ENCODE measurements around the gene ATF6B.
A peak's percentile ranks its signal among the peaks of the same experiment; 100 is the strongest.

Gene ATF6B

DNA sequence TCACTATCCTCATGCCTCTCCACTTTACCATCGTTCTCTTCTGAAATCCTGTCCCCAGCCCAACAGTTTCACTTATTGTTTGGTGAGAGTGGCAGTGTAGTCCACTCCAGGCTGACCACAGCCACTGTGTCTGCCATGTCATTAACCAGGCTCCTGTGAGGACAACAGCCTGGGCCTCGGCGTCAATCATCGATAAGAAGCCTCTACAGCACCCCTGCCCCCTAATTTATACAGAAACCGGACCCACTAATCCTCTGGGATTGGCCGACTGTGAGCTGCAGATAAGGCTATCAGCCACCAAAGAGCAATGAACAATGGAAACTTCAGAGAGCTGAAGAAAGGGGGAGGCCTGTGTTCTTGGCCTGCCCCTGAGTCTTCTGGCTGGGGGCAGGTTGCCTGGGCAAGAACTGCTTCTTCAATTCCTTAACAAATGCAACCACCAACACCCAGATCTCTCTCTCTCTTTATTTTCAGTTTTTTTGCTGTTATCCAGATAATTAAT is 39.8 kb upstream of the ATF6B start:
- Histone ChIP-seq H4K12ac (ENCODE audit: low read depth, low read length) (no peak overlapping the region), H3K23ac (ENCODE audit: low read length) (no peak overlapping the region), H3K18ac (ENCODE audit: low read length) (no peak overlapping the region), H2BK12ac (ENCODE audit: low read length) (no peak overlapping the region), H2BK120ac (ENCODE audit: insufficient read depth, low read length, poor library complexity) (no peak overlapping the region), H3K79me1 (ENCODE audit: low read length) (no peaks in the 10 kb centered on the region), H3K9me3 (ENCODE audit: insufficient read depth, low read depth, low read length) (no peaks in the 10 kb centered on the region), H4K91ac (ENCODE audit: low read depth, low read length) (no peak overlapping the region), H2BK5ac (ENCODE audit: low read depth, low read length, poor library complexity) (no peak overlapping the region), H3K14ac (ENCODE audit: low read length) (no peak overlapping the region), H3K27me3 (ENCODE audit: insufficient read depth, low read length) (no peaks in the 10 kb centered on the region), H3K4me1 (ENCODE audit: control insufficient read depth in 1 of 2, insufficient read depth in 2 of 2, low read length in 2 of 2) (peaks cover 6 to 8% of the 10 kb centered on the region in 2 experiments), H3K79me2 (ENCODE audit: control insufficient read depth, insufficient read depth, low read length, poor library complexity) (no peaks in the 10 kb centered on the region), H2AFZ (ENCODE audit: insufficient read depth, low read length, poor library complexity) (no peak overlapping the region), H2AK5ac (ENCODE audit: low read length) (no peak overlapping the region), H3K4me2 (ENCODE audit: low read length) (no peak overlapping the region), H3K27ac (ENCODE audit: low read depth, low read length) (no peak overlapping the region), H3K9ac (ENCODE audit: low read length) (no peak overlapping the region), H3K36me3 (ENCODE audit: control insufficient read depth in 1 of 2, insufficient read depth in 2 of 2, low read length in 2 of 2) (peaks cover 61 to 67% of the 10 kb centered on the region in 2 experiments), H3K4ac (ENCODE audit: low read depth, low read length) (no peak overlapping the region), H4K8ac (ENCODE audit: low read depth, low read length) (no peak overlapping the region), H3K4me3 (ENCODE audit: low read depth, low read length) (no peak overlapping the region)
- no CpG with 5 or more reads among the region's 6 CpGs for WGBS (ENCODE audit: extremely low coverage, insufficient coverage, insufficient read length)
- DNase-seq: no peak

DNA sequence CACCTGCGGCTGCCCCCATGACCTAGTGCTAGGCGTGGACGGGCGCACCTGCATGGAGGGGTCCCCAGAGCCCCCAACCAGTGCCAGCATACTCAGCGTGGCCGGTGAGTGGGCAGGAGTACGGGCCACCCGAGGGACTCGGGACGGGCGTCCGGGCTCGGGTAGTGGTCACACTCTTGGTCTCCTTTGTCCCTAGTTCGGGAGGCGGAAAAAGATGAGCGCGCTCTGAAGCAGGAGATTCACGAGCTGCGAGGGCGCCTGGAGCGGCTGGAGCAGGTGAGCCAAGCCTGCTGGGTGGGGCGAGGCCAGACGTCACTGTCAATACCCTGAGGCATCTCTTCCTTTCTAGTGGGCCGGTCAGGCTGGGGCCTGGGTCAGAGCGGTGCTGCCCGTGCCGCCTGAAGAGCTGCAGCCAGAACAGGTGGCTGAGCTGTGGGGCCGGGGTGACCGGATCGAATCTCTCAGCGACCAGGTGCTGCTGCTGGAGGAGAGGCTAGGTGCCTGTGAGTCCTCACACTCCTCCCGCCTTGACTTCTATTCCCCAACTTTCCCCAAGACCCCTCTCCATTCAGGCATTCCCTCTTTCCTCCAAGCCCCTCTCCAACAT is 39.2 kb upstream of the ATF6B start:
- Histone ChIP-seq H3K79me2 (ENCODE audit: control insufficient read depth, insufficient read depth, low read length, poor library complexity) (no peaks in the 10 kb centered on the region), H3K4me3 (ENCODE audit: low read depth, low read length) (no peak overlapping the region), H3K18ac (ENCODE audit: low read length) (no peak overlapping the region), H4K91ac (ENCODE audit: low read depth, low read length) (no peak overlapping the region), H3K27me3 (ENCODE audit: insufficient read depth, low read length) (no peaks in the 10 kb centered on the region), H2BK12ac (ENCODE audit: low read length) (no peak overlapping the region), H2BK120ac (ENCODE audit: insufficient read depth, low read length, poor library complexity) (no peak overlapping the region), H3K9ac (ENCODE audit: low read length) (no peak overlapping the region), H2AK5ac (ENCODE audit: low read length) (no peak overlapping the region), H3K79me1 (ENCODE audit: low read length) (no peaks in the 10 kb centered on the region), H2BK5ac (ENCODE audit: low read depth, low read length, poor library complexity) (no peak overlapping the region), H3K36me3 (ENCODE audit: control insufficient read depth in 1 of 2, insufficient read depth in 2 of 2, low read length in 2 of 2) (peaks cover 67 to 73% of the 10 kb centered on the region in 2 experiments), H3K14ac (ENCODE audit: low read length) (no peak overlapping the region), H3K4me2 (ENCODE audit: low read length) (no peak overlapping the region), H3K9me3 (ENCODE audit: insufficient read depth, low read depth, low read length) (no peaks in the 10 kb centered on the region), H4K8ac (ENCODE audit: low read depth, low read length) (no peak overlapping the region), H3K4ac (ENCODE audit: low read depth, low read length) (no peak overlapping the region), H3K23ac (ENCODE audit: low read length) (no peak overlapping the region), H3K4me1 (ENCODE audit: control insufficient read depth in 1 of 2, insufficient read depth in 2 of 2, low read length in 2 of 2) (peaks cover 5 to 7% of the 10 kb centered on the region in 2 experiments), H4K12ac (ENCODE audit: low read depth, low read length) (no peak overlapping the region), H3K27ac (ENCODE audit: low read depth, low read length) (no peak overlapping the region), H2AFZ (ENCODE audit: insufficient read depth, low read length, poor library complexity) (no peak overlapping the region)
- no CpG with 5 or more reads among the region's 32 CpGs for WGBS (ENCODE audit: extremely low coverage, insufficient coverage, insufficient read length)
- DNase-seq: peak; percentile 86 to 92

DNA sequence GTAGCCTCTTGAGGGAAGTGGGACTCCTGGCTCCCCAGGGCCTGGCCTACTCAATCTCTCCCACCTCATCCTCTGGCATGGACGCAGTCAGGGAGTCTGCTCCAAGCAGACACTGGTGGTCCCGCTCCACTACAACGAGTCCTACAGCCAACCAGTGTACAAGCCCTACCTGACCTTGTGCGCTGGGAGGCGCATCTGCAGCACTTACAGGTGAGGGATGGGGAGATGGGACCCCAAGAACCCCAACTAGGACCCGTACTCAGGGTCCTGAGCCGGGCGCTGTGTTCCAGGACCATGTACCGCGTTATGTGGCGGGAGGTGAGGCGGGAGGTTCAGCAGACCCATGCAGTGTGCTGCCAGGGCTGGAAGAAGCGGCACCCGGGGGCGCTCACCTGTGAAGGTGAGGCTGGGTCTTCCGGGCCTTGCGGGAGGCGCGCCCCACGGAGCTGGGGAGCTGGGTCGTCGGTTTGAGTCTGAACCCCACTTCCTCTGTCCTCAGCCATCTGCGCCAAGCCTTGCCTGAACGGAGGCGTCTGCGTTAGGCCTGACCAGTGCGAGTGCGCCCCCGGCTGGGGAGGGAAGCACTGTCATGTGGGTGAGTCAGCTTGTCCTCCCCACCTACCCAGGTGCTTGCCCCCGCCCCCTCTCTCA is 38.5 kb upstream of the ATF6B start:
- Histone ChIP-seq H4K12ac (ENCODE audit: low read depth, low read length) (no peak overlapping the region), H4K91ac (ENCODE audit: low read depth, low read length) (no peak overlapping the region), H3K4me3 (ENCODE audit: low read depth, low read length) (no peak overlapping the region), H4K8ac (ENCODE audit: low read depth, low read length) (no peak overlapping the region), H3K23ac (ENCODE audit: low read length) (no peak overlapping the region), H2AK5ac (ENCODE audit: low read length) (no peak overlapping the region), H3K27ac (ENCODE audit: low read depth, low read length) (no peak overlapping the region), H3K79me1 (ENCODE audit: low read length) (no peaks in the 10 kb centered on the region), H3K36me3 (ENCODE audit: control insufficient read depth in 1 of 2, insufficient read depth in 2 of 2, low read length in 2 of 2) (peaks cover 69 to 73% of the 10 kb centered on the region in 2 experiments), H2AFZ (ENCODE audit: insufficient read depth, low read length, poor library complexity) (no peak overlapping the region), H3K27me3 (ENCODE audit: insufficient read depth, low read length) (no peaks in the 10 kb centered on the region), H3K9me3 (ENCODE audit: insufficient read depth, low read depth, low read length) (no peaks in the 10 kb centered on the region), H3K18ac (ENCODE audit: low read length) (no peak overlapping the region), H3K4ac (ENCODE audit: low read depth, low read length) (no peak overlapping the region), H3K79me2 (ENCODE audit: control insufficient read depth, insufficient read depth, low read length, poor library complexity) (no peaks in the 10 kb centered on the region), H3K14ac (ENCODE audit: low read length) (no peak overlapping the region), H3K4me1 (ENCODE audit: control insufficient read depth in 1 of 2, insufficient read depth in 2 of 2, low read length in 2 of 2) (peaks cover 5 to 7% of the 10 kb centered on the region in 2 experiments), H3K9ac (ENCODE audit: low read length) (no peak overlapping the region), H2BK12ac (ENCODE audit: low read length) (no peak overlapping the region), H3K4me2 (ENCODE audit: low read length) (no peak overlapping the region), H2BK5ac (ENCODE audit: low read depth, low read length, poor library complexity) (no peak overlapping the region), H2BK120ac (ENCODE audit: insufficient read depth, low read length, poor library complexity) (no peak overlapping the region)
- WGBS (ENCODE audit: extremely low coverage, insufficient coverage, insufficient read length): no CpG with 5 or more reads among the region's 30 CpGs
- peak in 1 of 2 donors; percentile 42 for DNase-seq

DNA sequence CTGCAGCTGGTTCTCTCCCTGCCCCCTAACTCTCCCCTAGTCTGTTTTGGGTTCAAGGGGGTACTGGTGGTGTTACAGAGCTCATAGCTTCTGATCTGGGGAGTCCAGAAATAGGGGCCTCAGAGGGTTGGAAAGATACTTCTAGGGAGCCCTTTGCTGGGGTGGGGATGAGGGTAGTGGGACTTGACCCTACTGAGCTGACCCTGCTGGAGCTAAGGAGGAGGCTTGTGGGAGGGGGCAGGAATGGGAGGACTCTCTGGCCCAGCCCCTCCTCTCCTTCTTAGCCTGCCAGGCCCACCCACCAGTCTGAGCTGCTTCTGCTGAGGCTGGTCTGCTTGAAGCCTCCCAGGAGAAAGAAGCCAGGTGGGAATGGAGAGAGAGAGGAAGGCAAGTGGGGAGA is 36.2 kb upstream of the ATF6B start, which contains the start of gene EGFL8:
TSS of gene EGFL8 (plus strand) at position 301 of the 400 bp plus-strand sequence. CDS start 1,571 bp downstream, outside the sequence.
- Histone ChIP-seq H3K4me2 (ENCODE audit: low read length) (no peak within 1 kb of the TSS), H3K27ac (ENCODE audit: low read depth, low read length) (no peak within 1 kb of the TSS), H3K79me2 (ENCODE audit: control insufficient read depth, insufficient read depth, low read length, poor library complexity) (no peaks in the 10 kb centered on the region), H3K79me1 (ENCODE audit: low read length) (no peaks in the 10 kb centered on the region), H4K8ac (ENCODE audit: low read depth, low read length) (no peak within 1 kb of the TSS), H2BK120ac (ENCODE audit: insufficient read depth, low read length, poor library complexity) (no peak within 1 kb of the TSS), H2AK5ac (ENCODE audit: low read length) (no peak within 1 kb of the TSS), H3K4ac (ENCODE audit: low read depth, low read length) (no peak within 1 kb of the TSS), H4K91ac (ENCODE audit: low read depth, low read length) (no peak within 1 kb of the TSS), H2BK5ac (ENCODE audit: low read depth, low read length, poor library complexity) (no peak within 1 kb of the TSS), H4K12ac (ENCODE audit: low read depth, low read length) (no peak within 1 kb of the TSS), H3K4me3 (ENCODE audit: low read depth, low read length) (no peak within 1 kb of the TSS), H2BK12ac (ENCODE audit: low read length) (no peak within 1 kb of the TSS), H3K36me3 (ENCODE audit: control insufficient read depth in 1 of 2, insufficient read depth in 2 of 2, low read length in 2 of 2) (peaks cover 49 to 54% of the 10 kb centered on the region in 2 experiments), H3K9ac (ENCODE audit: low read length) (no peak within 1 kb of the TSS), H3K4me1 (ENCODE audit: control insufficient read depth in 1 of 2, insufficient read depth in 2 of 2, low read length in 2 of 2) (peaks cover 5 to 7% of the 10 kb centered on the region in 2 experiments), H3K27me3 (ENCODE audit: insufficient read depth, low read length) (no peaks in the 10 kb centered on the region), H3K9me3 (ENCODE audit: insufficient read depth, low read depth, low read length) (no peaks in the 10 kb centered on the region), H2AFZ (ENCODE audit: insufficient read depth, low read length, poor library complexity) (no peak within 1 kb of the TSS), H3K18ac (ENCODE audit: low read length) (no peak within 1 kb of the TSS), H3K23ac (ENCODE audit: low read length) (no peak within 1 kb of the TSS), H3K14ac (ENCODE audit: low read length) (no peak within 1 kb of the TSS)
- no peak for DNase-seq
